Measurements from ENCODE around the gene SRC.

GRCh38 chr20:37419774-37420542 lies 74.0 kb downstream of the SRC start:
- TF ChIP-seq CTCF (IDR thresholded peaks at IDR 0.05) = no peak
- TF ChIP-seq POLR2A (IDR thresholded peaks at IDR 0.05) = no peak

Data from lower leg skin (tissue), 3 donors.